IMR-90 (cell line): Measurements from ENCODE around the gene COL19A1. TPM values are rescaled to one million over a fixed set of nuclear protein-coding genes. Genes with fewer than 3 reads are reported as not detected.

Source experiments
- ATAC-seq: fragments of 200-7000 bp; cut with Tn5 transposase; 2 replicates; pipeline ENCODE4 v1.9.1; 2020; ENCODE audit warnings: low read depth, mild to moderate bottlenecking, moderate library complexity
- BruUV-seq: library from RNA; stranded (reverse); fragments of 400-500 nt; replicated peaks from 2 replicates; lab custom pipeline; 2021; lab: Mats Ljungman, UMichigan
- CTCF ChIA-PET: fragments of 300-600 bp; formaldehyde crosslinking; extraction: SDS; loops from one replicate; lab custom pipeline; 2021; ENCODE audit warnings: antibody characterized with exemption; lab: Yijun Ruan, JAX
- POLR2A ChIA-PET: fragments of 300-600 bp; sonication (Branson Sonifier 250); formaldehyde crosslinking; loops from one replicate; lab custom pipeline; 2022; ENCODE audit warnings: antibody characterized with exemption; ENCODE audit not compliant: unreplicated experiment; lab: Charles Lee
- DNase-seq: peaks from one replicate; pipeline ENCODE4 v3.0.0; 2013
- H2AFZ ChIP-seq: replicated peaks from 2 replicates; pipeline ENCODE3; 2013; ENCODE audit warnings: low read length, mild to moderate bottlenecking; ENCODE audit not compliant: poor library complexity
- H2AK5ac ChIP-seq: 2 replicates; pipeline ENCODE4 v1.6.1; 2013; ENCODE audit warnings: low read depth, low read length, inconsistent platforms
- H2AK9ac ChIP-seq: replicated peaks from 2 replicates; pipeline ENCODE3; 2013; ENCODE audit warnings: mild to moderate bottlenecking, low read depth, low read length, moderate library complexity; ENCODE audit not compliant: poor library complexity
- H2BK120ac ChIP-seq: 2 replicates; pipeline ENCODE4 v1.6.1; 2013; ENCODE audit warnings: low read depth, low read length, inconsistent platforms
- H2BK15ac ChIP-seq: 3 replicates; pipeline ENCODE4 v1.6.1; 2013; ENCODE audit warnings: low read depth, low read length, inconsistent platforms
- H2BK20ac ChIP-seq: 2 replicates; pipeline ENCODE4 v1.6.1; 2013; ENCODE audit warnings: low read depth, mild to moderate bottlenecking, inconsistent platforms, low read length, moderate library complexity
- H2BK5ac ChIP-seq: 2 replicates; pipeline ENCODE4 v1.6.1; 2013; ENCODE audit warnings: mild to moderate bottlenecking, low read depth, low read length, inconsistent platforms; ENCODE audit not compliant: poor library complexity, severe bottlenecking
- H3K14ac ChIP-seq: replicated peaks from 2 replicates; pipeline ENCODE4 v1.6.1; 2013; ENCODE audit warnings: low read depth, low read length, inconsistent platforms
- H3K18ac ChIP-seq: 2 replicates; pipeline ENCODE4 v1.6.1; 2013; ENCODE audit warnings: low read depth, low read length, control low read depth
- H3K23ac ChIP-seq: 2 replicates; pipeline ENCODE4 v1.6.1; 2013; ENCODE audit warnings: low read depth, low read length, inconsistent platforms
- H3K27ac ChIP-seq: 2 replicates; pipeline ENCODE4 v1.5.1; 2013; ENCODE audit warnings: mild to moderate bottlenecking, control low read depth, low read length; ENCODE audit not compliant: insufficient read depth
- H3K27me3 ChIP-seq: 2 replicates; pipeline ENCODE4 v1.6.1; 2013; ENCODE audit warnings: low read length; ENCODE audit not compliant: control insufficient read depth, insufficient read depth
- H3K36me3 ChIP-seq: 2 replicates; pipeline ENCODE4 v1.6.1; 2013; ENCODE audit warnings: low read length, mixed read lengths; ENCODE audit not compliant: control insufficient read depth, insufficient read depth
- H3K4ac ChIP-seq: 2 replicates; pipeline ENCODE4 v1.6.1; 2013; ENCODE audit warnings: low read depth, low read length, inconsistent platforms
- H3K4me1 ChIP-seq: 2 replicates; pipeline ENCODE4 v1.6.1; 2013; ENCODE audit warnings: low read length, mixed read lengths; ENCODE audit not compliant: control insufficient read depth, insufficient read depth
- H3K4me2 ChIP-seq: 2 replicates; pipeline ENCODE4 v1.6.1; 2013; ENCODE audit warnings: low read depth, mild to moderate bottlenecking, control low read depth, low read length, moderate library complexity
- H3K4me3 ChIP-seq: 2 replicates; pipeline ENCODE4 v1.5.1; 2013; ENCODE audit warnings: low read depth, mild to moderate bottlenecking, control low read depth, low read length, moderate library complexity; ENCODE audit not compliant: insufficient read depth
- H3K56ac ChIP-seq: 2 replicates; pipeline ENCODE4 v1.6.1; 2013; ENCODE audit warnings: low read length, inconsistent platforms; ENCODE audit not compliant: insufficient read depth; ENCODE audit errors: extremely low read depth
- H3K79me1 ChIP-seq, 2 experiments: 2 replicates each; pipeline ENCODE4 v1.6.1; 2013; ENCODE audit warnings: low read length in 2 of 2, inconsistent platforms in 1 of 2, low read depth in 1 of 2
- H3K9ac ChIP-seq: 2 replicates; pipeline ENCODE4 v1.6.1; 2013; ENCODE audit warnings: low read depth, low read length, control low read depth
- H3K9me1 ChIP-seq: 2 replicates; pipeline ENCODE4 v1.6.1; 2013; ENCODE audit warnings: low read length, inconsistent platforms; ENCODE audit not compliant: insufficient read depth
- H3K9me3 ChIP-seq: 2 replicates; pipeline ENCODE4 v1.6.1; 2013; ENCODE audit warnings: low read length; ENCODE audit not compliant: control insufficient read depth, insufficient read depth
- H4K20me1 ChIP-seq: 2 replicates; pipeline ENCODE4 v1.6.1; 2013; ENCODE audit warnings: low read length, inconsistent platforms; ENCODE audit not compliant: insufficient read depth
- H4K5ac ChIP-seq: 2 replicates; pipeline ENCODE4 v1.6.1; 2013; ENCODE audit warnings: mild to moderate bottlenecking, low read depth, low read length, control low read depth
- H4K8ac ChIP-seq, 2 experiments: 2 replicates each; pipeline ENCODE4 v1.6.1; 2013; ENCODE audit warnings: low read depth in 2 of 2, low read length in 2 of 2, control low read depth in 1 of 2, inconsistent platforms in 1 of 2
- H4K91ac ChIP-seq: 2 replicates; pipeline ENCODE4 v1.6.1; 2013; ENCODE audit warnings: low read depth, low read length, inconsistent platforms; ENCODE audit not compliant: insufficient read depth
- CEBPB ChIP-seq: IDR thresholded peaks from 2 replicates; pipeline ENCODE4 v1.6.1; 2012; ENCODE audit warnings: low read depth, low read length, improper control_type of control experiment
- MAFK ChIP-seq: IDR thresholded peaks from 2 replicates; pipeline ENCODE4 v1.6.1; 2012; ENCODE audit warnings: low read depth, low read length, improper control_type of control experiment
- MAZ ChIP-seq: IDR thresholded peaks from 2 replicates; pipeline ENCODE4 v1.6.1; 2012; ENCODE audit warnings: low read depth, mild to moderate bottlenecking, low read length, improper control_type of control experiment, moderate library complexity, borderline replicate concordance
- NFE2L2 ChIP-seq: fragments of 150-350 bp; IDR thresholded peaks from 2 replicates; pipeline ENCODE4 v1.6.1; 2016; ENCODE audit warnings: low read depth, mild to moderate bottlenecking, low read length
- RAD21 ChIP-seq: IDR thresholded peaks from 2 replicates; pipeline ENCODE4 v1.6.1; 2012; ENCODE audit warnings: low read length, improper control_type of control experiment
- RFX5 ChIP-seq: IDR thresholded peaks from 2 replicates; pipeline ENCODE4 v1.8.0; 2012; ENCODE audit warnings: low read depth, mild to moderate bottlenecking, low read length, moderate library complexity
- SMC3 ChIP-seq: fragments of 150-350 bp; IDR thresholded peaks from 2 replicates; pipeline ENCODE4 v1.6.1; 2016; ENCODE audit warnings: low read depth, mild to moderate bottlenecking, antibody characterized with exemption, low read length, moderate library complexity
- WGBS, 2 experiments: methylation state at CpG; one replicate each; pipeline versions ENCODE4 v1.1.5 to v1.1.7; 2013; ENCODE audit warnings: missing lambda C conversion rate in 2 of 2; ENCODE audit not compliant: insufficient read length in 1 of 2; ENCODE audit errors: extremely low coverage in 2 of 2; 5-methylcytosine and 5-hydroxymethylcytosine counted together
- dilution Hi-C: fragments of 300-500 bp; cut with HindIII; formaldehyde crosslinking; loops from one replicate; pipeline ENCODE4 v1.14.3; 2018; ENCODE audit warnings: low sequenced_read_pairs; ENCODE audit not compliant: unreplicated experiment
- in situ Hi-C: fragments of 300-500 bp; cut with MboI; formaldehyde crosslinking; loops from 3 replicates; pipeline ENCODE4 v1.14.3; 2019; ENCODE audit warnings: low sequenced_read_pairs, inconsistent platforms, mixed read lengths
- intact Hi-C: fragments of 100-400 bp; cut with micrococcal nuclease; formaldehyde crosslinking; loops from 2 replicates; pipeline ENCODE4 v1.10.0; 2022
- polyA plus RNA-seq, 3 experiments: library from polyadenylated mRNA; depleted of rRNA; stranded (reverse); fragments of >200 nt; gene quantifications; 2 replicates each; pipeline ENCODE4 v1.2.3, GENCODE V29; 2012; ENCODE audit warnings: low replicate concordance in 1 of 3
- total RNA-seq: library from RNA; depleted of rRNA; stranded (reverse); fragments of >200 nt; gene quantifications from 2 replicates; pipeline ENCODE4 v1.2.3, GENCODE V29; 2012
- TF ChIP-seq, protein P1 (sequence below): fragments of 150-350 bp; IDR thresholded peaks from 2 replicates; pipeline ENCODE4 v1.6.1; 2017; ENCODE audit warnings: mild to moderate bottlenecking, antibody characterized with exemption, low read length, low read depth
- TF ChIP-seq, protein P2 (sequence below): conservative IDR thresholded peaks from 2 replicates; pipeline ENCODE4 v1.5.1; 2012; ENCODE audit warnings: mild to moderate bottlenecking, low read depth, low read length, improper control_type of control experiment

The COL19A1 gene
- total and polyA plus RNA-seq, 2 of the 4 experiments (the other 2 are of a cell fraction), result under 0.01 TPM; not detected in 1

DNA sequence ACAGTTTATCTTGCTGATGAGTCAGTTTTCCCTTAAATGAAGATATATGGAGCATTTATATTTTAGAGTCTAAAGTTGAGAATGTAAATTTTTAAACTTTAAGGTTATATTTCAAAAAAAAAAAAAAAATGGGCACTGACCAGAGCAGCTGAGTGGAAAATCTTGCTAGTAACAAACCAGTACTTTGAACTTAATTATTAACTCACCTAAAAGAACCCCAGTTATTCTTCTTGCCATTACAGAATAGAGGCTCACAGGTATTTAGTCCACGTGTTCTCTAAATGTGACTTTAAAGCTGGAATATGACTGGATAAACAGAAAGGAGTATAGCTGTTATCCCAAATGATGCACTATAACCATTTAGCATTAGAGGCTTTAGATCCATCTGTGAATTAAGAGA lies 258.1 kb downstream of the COL19A1 start:
- BruUV-seq, result no TSS peak
- Histone ChIP-seq H4K5ac (no peak overlapping the region), H3K18ac (no peak overlapping the region), H2BK15ac (no peak overlapping the region), H3K9me1 (no peaks in the 10 kb centered on the region), H3K9me3 (no peaks in the 10 kb centered on the region), H4K8ac (no peak overlapping the region), H4K91ac (no peak overlapping the region), H2BK5ac (no peak overlapping the region), H3K14ac (no peak overlapping the region), H3K23ac (no peak overlapping the region), H4K20me1 (no peaks in the 10 kb centered on the region), H2AFZ (no peak overlapping the region), H2AK9ac (no peak overlapping the region), H3K27ac (no peak overlapping the region), H3K4me1 (no peaks in the 10 kb centered on the region), H3K4ac (no peak overlapping the region), H3K4me2 (no peak overlapping the region), H3K79me1 (no peaks in the 10 kb centered on the region), H3K56ac (no peak overlapping the region), H2BK120ac (no peak overlapping the region), H3K36me3 (no peaks in the 10 kb centered on the region), H3K4me3 (no peak overlapping the region), H3K9ac (no peak overlapping the region), H2BK20ac (no peak overlapping the region), H3K27me3 (no peaks in the 10 kb centered on the region), H2AK5ac (no peak overlapping the region)
- ChIA-PET CTCF (no interaction called here), POLR2A (no interaction called here)
- no peak for TF ChIP-seq SMC3
- no peak for TF ChIP-seq MAFK
- no peak for TF ChIP-seq RFX5
- no peak for TF ChIP-seq NFE2L2
- TF ChIP-seq, protein P1, sequence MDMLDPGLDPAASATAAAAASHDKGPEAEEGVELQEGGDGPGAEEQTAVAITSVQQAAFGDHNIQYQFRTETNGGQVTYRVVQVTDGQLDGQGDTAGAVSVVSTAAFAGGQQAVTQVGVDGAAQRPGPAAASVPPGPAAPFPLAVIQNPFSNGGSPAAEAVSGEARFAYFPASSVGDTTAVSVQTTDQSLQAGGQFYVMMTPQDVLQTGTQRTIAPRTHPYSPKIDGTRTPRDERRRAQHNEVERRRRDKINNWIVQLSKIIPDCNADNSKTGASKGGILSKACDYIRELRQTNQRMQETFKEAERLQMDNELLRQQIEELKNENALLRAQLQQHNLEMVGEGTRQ, result no peak
- TF ChIP-seq, protein P2, sequence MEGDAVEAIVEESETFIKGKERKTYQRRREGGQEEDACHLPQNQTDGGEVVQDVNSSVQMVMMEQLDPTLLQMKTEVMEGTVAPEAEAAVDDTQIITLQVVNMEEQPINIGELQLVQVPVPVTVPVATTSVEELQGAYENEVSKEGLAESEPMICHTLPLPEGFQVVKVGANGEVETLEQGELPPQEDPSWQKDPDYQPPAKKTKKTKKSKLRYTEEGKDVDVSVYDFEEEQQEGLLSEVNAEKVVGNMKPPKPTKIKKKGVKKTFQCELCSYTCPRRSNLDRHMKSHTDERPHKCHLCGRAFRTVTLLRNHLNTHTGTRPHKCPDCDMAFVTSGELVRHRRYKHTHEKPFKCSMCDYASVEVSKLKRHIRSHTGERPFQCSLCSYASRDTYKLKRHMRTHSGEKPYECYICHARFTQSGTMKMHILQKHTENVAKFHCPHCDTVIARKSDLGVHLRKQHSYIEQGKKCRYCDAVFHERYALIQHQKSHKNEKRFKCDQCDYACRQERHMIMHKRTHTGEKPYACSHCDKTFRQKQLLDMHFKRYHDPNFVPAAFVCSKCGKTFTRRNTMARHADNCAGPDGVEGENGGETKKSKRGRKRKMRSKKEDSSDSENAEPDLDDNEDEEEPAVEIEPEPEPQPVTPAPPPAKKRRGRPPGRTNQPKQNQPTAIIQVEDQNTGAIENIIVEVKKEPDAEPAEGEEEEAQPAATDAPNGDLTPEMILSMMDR, result no peak
- no peak for TF ChIP-seq MAZ
- no peak for TF ChIP-seq CEBPB
- no peak for TF ChIP-seq RAD21
- in situ Hi-C loops (loop anchor here (25.0 kb wide), 1 partner anchor 287 kb away; no protein-coding TSS in a partner anchor), intact Hi-C loops (no loop called here), dilution Hi-C loops (no loop called here)
- WGBS, 2 experiments, result no CpG with 5 or more reads among the region's 1 CpG
- no peak for DNase-seq
- ATAC-seq, result no peak
